HepG2 (cell line): Measurements from ENCODE around the gene MAN1B1. TPM values are rescaled to one million over a fixed set of nuclear protein-coding genes. Genes with fewer than 3 reads are reported as not detected.
A peak's percentile ranks its signal among the peaks of the same experiment; 100 is the strongest.

Experiments
- CHCHD3 ChIP-seq: sonication (generic); formaldehyde crosslinking; IDR thresholded peaks from 2 replicates; pipeline ENCODE4 v1.8.0; 2022; ENCODE audit warnings: mild to moderate bottlenecking, missing genetic modification reagents, moderate library complexity
- DR1 ChIP-seq: sonication (generic); formaldehyde crosslinking; IDR thresholded peaks from 2 replicates; pipeline ENCODE4 v1.8.0; 2021; ENCODE audit warnings: mild to moderate bottlenecking, missing genetic modification reagents, inconsistent platforms
- HOXA9 ChIP-seq: sonication (generic); formaldehyde crosslinking; IDR thresholded peaks from 2 replicates; pipeline ENCODE4 v1.8.1; 2022; ENCODE audit warnings: missing genetic modification reagents, mild to moderate bottlenecking, moderate library complexity, borderline replicate concordance
- MATR3 ChIP-seq: sonication (generic); formaldehyde crosslinking; IDR thresholded peaks from 2 replicates; pipeline ENCODE4 v1.4.0; 2020; ENCODE audit warnings: missing genetic modification reagents
- NFE2L2 ChIP-seq: fragments of 150-350 bp; IDR thresholded peaks from 2 replicates; pipeline ENCODE4 v1.6.1; 2014; ENCODE audit warnings: low read length
- RBM39 ChIP-seq: fragments of 200-400 bp; formaldehyde crosslinking; IDR thresholded peaks from one replicate; pipeline ENCODE4 v1.6.1; 2018; ENCODE audit warnings: antibody characterized with exemption, mild to moderate bottlenecking, low read depth, low read length; ENCODE audit not compliant: poor library complexity, severe bottlenecking
- RCOR2 ChIP-seq: IDR thresholded peaks from 2 replicates; pipeline ENCODE4 v1.6.1; 2016; ENCODE audit warnings: missing biosample characterization, missing genetic modification reagents
- RFXAP ChIP-seq: sonication (generic); formaldehyde crosslinking; IDR thresholded peaks from 2 replicates; pipeline ENCODE4 v1.4.0; 2020; ENCODE audit warnings: missing genetic modification reagents, borderline replicate concordance
- SIX1 ChIP-seq: sonication (generic); formaldehyde crosslinking; IDR thresholded peaks from 2 replicates; pipeline ENCODE4 v1.4.0; 2020; ENCODE audit warnings: missing genetic modification reagents, borderline replicate concordance
- SIX4 ChIP-seq: sonication (generic); formaldehyde crosslinking; IDR thresholded peaks from 2 replicates; pipeline ENCODE4 v1.4.0; 2020; ENCODE audit warnings: missing genetic modification reagents
- SP140L ChIP-seq: sonication (generic); formaldehyde crosslinking; IDR thresholded peaks from 2 replicates; pipeline ENCODE4 v1.4.0; 2020; ENCODE audit warnings: missing genetic modification reagents, borderline replicate concordance
- ZMYM4 ChIP-seq: sonication (generic); formaldehyde crosslinking; IDR thresholded peaks from 2 replicates; pipeline ENCODE4 v1.8.1; 2023; ENCODE audit warnings: mild to moderate bottlenecking, missing genetic modification reagents
- ZNF20 ChIP-seq: sonication (generic); formaldehyde crosslinking; IDR thresholded peaks from 2 replicates; pipeline ENCODE4 v1.4.0; 2020; ENCODE audit warnings: mild to moderate bottlenecking, moderate library complexity, missing genetic modification reagents
- ZNF367 ChIP-seq: sonication (generic); formaldehyde crosslinking; IDR thresholded peaks from 2 replicates; pipeline ENCODE4 v1.4.0; 2020; ENCODE audit warnings: missing genetic modification reagents, borderline replicate concordance
- ZSCAN20 ChIP-seq: sonication (generic); formaldehyde crosslinking; IDR thresholded peaks from 2 replicates; pipeline ENCODE4 v1.4.0; 2020; ENCODE audit warnings: missing genetic modification reagents, mild to moderate bottlenecking, borderline replicate concordance
- polyA plus RNA-seq, 8 experiments: library from polyadenylated mRNA; depleted of rRNA in 3 of 8; stranded (reverse) in 7 of 8; unstranded in 1 of 8; fragments of >200 nt; fragmentation: Illumina TruSeq in 4 of 8; extraction: Trizol in 4 of 8; gene quantifications; 2 replicates each; pipeline versions ENCODE4 v1.2.1 to v1.2.3, GENCODE V29; 2011 to 2016; ENCODE audit warnings: low read depth in 4 of 8, missing spikeins in 1 of 8, mixed read lengths in 1 of 8; ENCODE audit not compliant: insufficient read depth in 1 of 8
- total RNA-seq, 5 experiments: library from RNA; depleted of rRNA; stranded (reverse); fragments of >200 nt; fragmentation: Illumina TruSeq; extraction: Trizol; gene quantifications; 2 replicates each; pipeline ENCODE4 v1.2.3, GENCODE V29; 2016; ENCODE audit warnings: low read depth in 1 of 5
- TF ChIP-seq, protein P1 (sequence below): sonication (generic); formaldehyde crosslinking; IDR thresholded peaks from 2 replicates; pipeline ENCODE4 v1.5.1; 2020; ENCODE audit warnings: missing genetic modification reagents, mild to moderate bottlenecking, borderline replicate concordance
- TF ChIP-seq, protein P2 (sequence below): sonication (generic); formaldehyde crosslinking; IDR thresholded peaks from 2 replicates; pipeline ENCODE4 v1.9.0; 2021; ENCODE audit warnings: missing genetic modification reagents, borderline replicate concordance
- TF ChIP-seq, protein P3 (sequence below): sonication (generic); formaldehyde crosslinking; IDR thresholded peaks from 2 replicates; pipeline ENCODE4 v1.8.0; 2022; ENCODE audit warnings: mild to moderate bottlenecking, missing genetic modification reagents, borderline replicate concordance
- TF ChIP-seq, protein P4 (sequence below): sonication (generic); formaldehyde crosslinking; IDR thresholded peaks from 2 replicates; pipeline ENCODE4 v1.4.0; 2020; ENCODE audit warnings: missing genetic modification reagents, borderline replicate concordance
- TF ChIP-seq, protein P5 (sequence below): sonication (generic); formaldehyde crosslinking; IDR thresholded peaks from 2 replicates; pipeline ENCODE4 v1.5.1; 2020; ENCODE audit warnings: mild to moderate bottlenecking, missing genetic modification reagents, borderline replicate concordance

The MAN1B1 gene
- total and polyA plus RNA-seq, 2 of the 13 experiments (the other 11 are each of a cell fraction or from before 2014, with no cell fraction given), result 48.9 to 59.5 TPM

GRCh38 chr9:137129456-137130175, 42.8 kb downstream of the MAN1B1 start (continued):
- TF ChIP-seq, protein P1, sequence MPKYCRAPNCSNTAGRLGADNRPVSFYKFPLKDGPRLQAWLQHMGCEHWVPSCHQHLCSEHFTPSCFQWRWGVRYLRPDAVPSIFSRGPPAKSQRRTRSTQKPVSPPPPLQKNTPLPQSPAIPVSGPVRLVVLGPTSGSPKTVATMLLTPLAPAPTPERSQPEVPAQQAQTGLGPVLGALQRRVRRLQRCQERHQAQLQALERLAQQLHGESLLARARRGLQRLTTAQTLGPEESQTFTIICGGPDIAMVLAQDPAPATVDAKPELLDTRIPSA (CRISPR knock-in tag), result 0 out of 2 replicates have a peak, but pooled peaks have one; percentile 59
- 0 out of 2 replicates have a peak, but pooled peaks have one; percentile 47 for TF ChIP-seq CHCHD3
- no peak for TF ChIP-seq RCOR2
- TF ChIP-seq, protein P2, sequence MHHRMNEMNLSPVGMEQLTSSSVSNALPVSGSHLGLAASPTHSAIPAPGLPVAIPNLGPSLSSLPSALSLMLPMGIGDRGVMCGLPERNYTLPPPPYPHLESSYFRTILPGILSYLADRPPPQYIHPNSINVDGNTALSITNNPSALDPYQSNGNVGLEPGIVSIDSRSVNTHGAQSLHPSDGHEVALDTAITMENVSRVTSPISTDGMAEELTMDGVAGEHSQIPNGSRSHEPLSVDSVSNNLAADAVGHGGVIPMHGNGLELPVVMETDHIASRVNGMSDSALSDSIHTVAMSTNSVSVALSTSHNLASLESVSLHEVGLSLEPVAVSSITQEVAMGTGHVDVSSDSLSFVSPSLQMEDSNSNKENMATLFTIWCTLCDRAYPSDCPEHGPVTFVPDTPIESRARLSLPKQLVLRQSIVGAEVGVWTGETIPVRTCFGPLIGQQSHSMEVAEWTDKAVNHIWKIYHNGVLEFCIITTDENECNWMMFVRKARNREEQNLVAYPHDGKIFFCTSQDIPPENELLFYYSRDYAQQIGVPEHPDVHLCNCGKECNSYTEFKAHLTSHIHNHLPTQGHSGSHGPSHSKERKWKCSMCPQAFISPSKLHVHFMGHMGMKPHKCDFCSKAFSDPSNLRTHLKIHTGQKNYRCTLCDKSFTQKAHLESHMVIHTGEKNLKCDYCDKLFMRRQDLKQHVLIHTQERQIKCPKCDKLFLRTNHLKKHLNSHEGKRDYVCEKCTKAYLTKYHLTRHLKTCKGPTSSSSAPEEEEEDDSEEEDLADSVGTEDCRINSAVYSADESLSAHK (CRISPR knock-in tag), result no peak
- TF ChIP-seq SP140L, result no peak
- no peak for TF ChIP-seq NFE2L2
- no peak for TF ChIP-seq SIX1
- no peak; the same call in 1 of the 2 replicates for TF ChIP-seq ZNF367
- TF ChIP-seq, protein P3, sequence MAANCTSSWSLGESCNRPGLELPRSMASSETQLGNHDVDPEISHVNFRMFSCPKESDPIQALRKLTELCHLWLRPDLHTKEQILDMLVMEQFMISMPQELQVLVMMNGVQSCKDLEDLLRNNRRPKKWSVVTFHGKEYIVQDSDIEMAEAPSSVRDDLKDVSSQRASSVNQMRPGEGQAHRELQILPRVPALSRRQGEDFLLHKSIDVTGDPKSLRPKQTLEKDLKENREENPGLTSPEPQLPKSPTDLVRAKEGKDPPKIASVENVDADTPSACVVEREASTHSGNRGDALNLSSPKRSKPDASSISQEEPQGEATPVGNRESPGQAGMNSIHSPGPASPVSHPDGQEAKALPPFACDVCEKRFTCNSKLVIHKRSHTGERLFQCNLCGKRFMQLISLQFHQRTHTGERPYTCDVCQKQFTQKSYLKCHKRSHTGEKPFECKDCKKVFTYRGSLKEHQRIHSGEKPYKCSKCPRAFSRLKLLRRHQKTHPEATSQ (CRISPR knock-in tag), result peak; percentile 22; the same call in 1 of the 2 replicates
- TF ChIP-seq, protein P4, sequence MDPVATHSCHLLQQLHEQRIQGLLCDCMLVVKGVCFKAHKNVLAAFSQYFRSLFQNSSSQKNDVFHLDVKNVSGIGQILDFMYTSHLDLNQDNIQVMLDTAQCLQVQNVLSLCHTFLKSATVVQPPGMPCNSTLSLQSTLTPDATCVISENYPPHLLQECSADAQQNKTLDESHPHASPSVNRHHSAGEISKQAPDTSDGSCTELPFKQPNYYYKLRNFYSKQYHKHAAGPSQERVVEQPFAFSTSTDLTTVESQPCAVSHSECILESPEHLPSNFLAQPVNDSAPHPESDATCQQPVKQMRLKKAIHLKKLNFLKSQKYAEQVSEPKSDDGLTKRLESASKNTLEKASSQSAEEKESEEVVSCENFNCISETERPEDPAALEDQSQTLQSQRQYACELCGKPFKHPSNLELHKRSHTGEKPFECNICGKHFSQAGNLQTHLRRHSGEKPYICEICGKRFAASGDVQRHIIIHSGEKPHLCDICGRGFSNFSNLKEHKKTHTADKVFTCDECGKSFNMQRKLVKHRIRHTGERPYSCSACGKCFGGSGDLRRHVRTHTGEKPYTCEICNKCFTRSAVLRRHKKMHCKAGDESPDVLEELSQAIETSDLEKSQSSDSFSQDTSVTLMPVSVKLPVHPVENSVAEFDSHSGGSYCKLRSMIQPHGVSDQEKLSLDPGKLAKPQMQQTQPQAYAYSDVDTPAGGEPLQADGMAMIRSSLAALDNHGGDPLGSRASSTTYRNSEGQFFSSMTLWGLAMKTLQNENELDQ (CRISPR knock-in tag), result no peak
- TF ChIP-seq ZMYM4 (CRISPR knock-in tag), result no peak; the same call in none of the 2 replicates
- peak; percentile 59 for TF ChIP-seq ZSCAN20 (CRISPR knock-in tag)
- TF ChIP-seq DR1 (CRISPR knock-in tag), result peak; percentile 68
- no peak for TF ChIP-seq MATR3 (CRISPR knock-in tag)
- TF ChIP-seq RBM39, result no peak
- no peak for TF ChIP-seq SIX4 (CRISPR knock-in tag)
- TF ChIP-seq ZNF20, result 0 out of 2 replicates have a peak, but pooled peaks have one; percentile 45
- TF ChIP-seq RFXAP, result peak; percentile 64; the same call in 1 of the 2 replicates
- TF ChIP-seq, protein P5, sequence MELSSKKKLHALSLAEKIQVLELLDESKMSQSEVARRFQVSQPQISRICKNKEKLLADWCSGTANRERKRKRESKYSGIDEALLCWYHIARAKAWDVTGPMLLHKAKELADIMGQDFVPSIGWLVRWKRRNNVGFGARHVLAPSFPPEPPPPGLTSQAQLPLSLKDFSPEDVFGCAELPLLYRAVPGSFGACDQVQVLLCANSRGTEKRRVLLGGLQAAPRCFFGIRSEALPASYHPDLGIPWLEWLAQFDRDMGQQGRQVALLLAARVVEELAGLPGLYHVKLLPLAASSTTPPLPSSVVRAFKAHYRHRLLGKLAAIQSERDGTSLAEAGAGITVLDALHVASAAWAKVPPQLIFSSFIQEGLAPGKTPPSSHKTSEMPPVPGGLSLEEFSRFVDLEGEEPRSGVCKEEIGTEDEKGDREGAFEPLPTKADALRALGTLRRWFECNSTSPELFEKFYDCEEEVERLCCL (CRISPR knock-in tag), result no peak
- TF ChIP-seq HOXA9 (CRISPR knock-in tag), result peak; percentile 72; the same call in 1 of the 2 replicates
